ENCODE measurements around the gene FAM72C. TPM values are rescaled to one million over a fixed set of nuclear protein-coding genes. Genes with fewer than 3 reads are reported as not detected.
"Not testable (repeated sequence)": the region's sequence is repeated elsewhere in the genome, so short reads cannot be mapped to it uniquely, and the experiment has no call there.

The FAM72C gene
- polyA plus RNA-seq, 3 donors from 2014 or later, result 0.26 to 0.36 TPM; not detected in 1

DNA sequence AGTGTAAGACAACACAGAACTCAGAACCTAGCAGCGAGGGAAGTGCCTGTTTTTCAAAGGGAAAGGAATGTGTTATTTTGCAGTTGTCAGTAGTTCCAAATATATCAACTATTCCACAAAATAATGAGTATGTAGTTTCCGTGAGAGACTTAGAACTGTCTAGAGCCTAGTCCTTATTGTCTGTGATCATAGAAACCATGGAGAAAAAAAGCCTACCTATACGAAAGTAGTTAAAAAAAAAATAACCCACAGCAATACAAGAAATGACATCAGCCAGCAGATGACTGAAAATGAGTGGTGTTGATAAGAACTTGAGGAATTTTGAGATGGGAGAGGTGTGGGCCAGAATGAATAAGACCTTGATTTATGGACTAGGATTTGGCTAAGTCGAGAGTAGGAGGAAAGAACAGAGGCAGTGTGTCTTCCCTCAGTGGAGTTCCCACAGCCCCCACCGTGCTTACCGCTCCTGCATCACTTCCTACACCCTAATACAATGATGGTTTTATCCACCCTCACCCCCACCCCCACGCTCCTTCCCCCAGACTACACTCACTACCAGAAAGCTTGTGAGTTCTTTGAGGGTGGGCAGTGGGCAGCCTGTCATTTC lies 21.6 kb upstream of the FAM72C start:
- H3K4me1 Mint-ChIP-seq; DNase-seq; H3K9me3 Mint-ChIP-seq; H3K27me3 Mint-ChIP-seq (ENCODE audit: low read depth in 3 of 3); H3K27ac Mint-ChIP-seq; H3K4me3 Mint-ChIP-seq; H3K36me3 Mint-ChIP-seq: not testable (repeated sequence)

DNA sequence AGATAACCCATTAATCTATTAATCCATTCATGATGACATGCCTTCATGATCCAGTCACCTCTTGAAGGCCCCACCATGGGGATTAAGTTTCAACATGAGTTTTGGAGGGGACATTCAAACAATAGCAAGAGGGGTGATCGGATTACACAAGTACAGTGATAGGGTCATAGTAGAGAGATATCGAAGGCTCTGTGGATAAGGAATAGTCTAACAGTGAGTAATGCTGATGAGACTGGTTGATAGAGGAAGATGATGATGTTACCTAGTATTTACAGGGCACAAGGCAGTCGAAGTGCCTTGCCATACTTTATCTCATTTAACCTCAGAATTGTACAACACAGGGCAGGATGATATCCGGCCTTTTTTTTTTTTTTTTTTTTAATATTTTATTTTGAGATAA lies 18.9 kb upstream of the FAM72C start:
- H3K27me3 Mint-ChIP-seq (ENCODE audit: low read depth in 3 of 3); H3K36me3 Mint-ChIP-seq: not testable (repeated sequence)

DNA sequence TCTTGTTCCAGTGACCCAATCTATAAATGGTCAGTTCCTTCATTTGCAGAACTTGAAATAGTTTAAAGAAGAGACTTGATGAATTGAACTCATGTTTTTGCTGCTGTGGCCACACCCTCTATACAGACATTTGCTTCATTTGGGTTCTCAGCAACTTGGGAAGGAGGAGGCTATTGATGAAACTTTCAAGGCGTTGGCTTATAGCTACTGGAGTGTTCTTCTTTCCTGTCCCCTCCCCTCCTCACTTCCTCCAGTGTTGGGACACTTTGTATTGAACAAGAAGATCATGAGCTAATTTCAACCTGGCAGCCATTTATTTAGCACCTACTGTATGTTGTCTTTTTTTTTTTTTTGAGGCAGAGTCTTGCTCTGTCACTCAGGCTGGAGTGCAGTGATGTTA lies 17.9 kb upstream of the FAM72C start:
- not testable (repeated sequence) for H3K27ac Mint-ChIP-seq; H3K4me1 Mint-ChIP-seq; H3K4me3 Mint-ChIP-seq; H3K9me3 Mint-ChIP-seq; H3K36me3 Mint-ChIP-seq; DNase-seq; H3K27me3 Mint-ChIP-seq (ENCODE audit: low read depth in 3 of 3)

More for the DNA sequence above, 18.9 kb upstream of the FAM72C start:
- H3K9me3 Mint-ChIP-seq, DNase-seq, H3K27ac Mint-ChIP-seq, H3K4me1 Mint-ChIP-seq, H3K4me3 Mint-ChIP-seq: not testable (repeated sequence)

DNA sequence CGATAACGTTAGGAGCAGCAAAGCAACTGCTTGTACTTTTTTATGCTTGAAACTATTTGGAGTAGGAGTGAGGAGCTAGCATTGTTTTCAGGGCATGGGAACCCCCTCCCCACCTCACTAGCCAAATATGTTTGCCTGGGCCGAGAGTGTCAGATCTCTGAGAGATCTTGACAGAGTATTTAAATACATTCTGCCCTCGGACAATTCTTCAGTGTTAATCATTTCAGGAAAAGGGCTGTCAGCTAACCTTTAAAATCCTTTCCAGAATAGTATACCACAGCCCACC lies 17.6 kb upstream of the FAM72C start:
- H3K27ac Mint-ChIP-seq; H3K36me3 Mint-ChIP-seq; H3K4me1 Mint-ChIP-seq; DNase-seq; H3K4me3 Mint-ChIP-seq; H3K9me3 Mint-ChIP-seq; H3K27me3 Mint-ChIP-seq (ENCODE audit: low read depth in 3 of 3): not testable (repeated sequence)

DNA sequence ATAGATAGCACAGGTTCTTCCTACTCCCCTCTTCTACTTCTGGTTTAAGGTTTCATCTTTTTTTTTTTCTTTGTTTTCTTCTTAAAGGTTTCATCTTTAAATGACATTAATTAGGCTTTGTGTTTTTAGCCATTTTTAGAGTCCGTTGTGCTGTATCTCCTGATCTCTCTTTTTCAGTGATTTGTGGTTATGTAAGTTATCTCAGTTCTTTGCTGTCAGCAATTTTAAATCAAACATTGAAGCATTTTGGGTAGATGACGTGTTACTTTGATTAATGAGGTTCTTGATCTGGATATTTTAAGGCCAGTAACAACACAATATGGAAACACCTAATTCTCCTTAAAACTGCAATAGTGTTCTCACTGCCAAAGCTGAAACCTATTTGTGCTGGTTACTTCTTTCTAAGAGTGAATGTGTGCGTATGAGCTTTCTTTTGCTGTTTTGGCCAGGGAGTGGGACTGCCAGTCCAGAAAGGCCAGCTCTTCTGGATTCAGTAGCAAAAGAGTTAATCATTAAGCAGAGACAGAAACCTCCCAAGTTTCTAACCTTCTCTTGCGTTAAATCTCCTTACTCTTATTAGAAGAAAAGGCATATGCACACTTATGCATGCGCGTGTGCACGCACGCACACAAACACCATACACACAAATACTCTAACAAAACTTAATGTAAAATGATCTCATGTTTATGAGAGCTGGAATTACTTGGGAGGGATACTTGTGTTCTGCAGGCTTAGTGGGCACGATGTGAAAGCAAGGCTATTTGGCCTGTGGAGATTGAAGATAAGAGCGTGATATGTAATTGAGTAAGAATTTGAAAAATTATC lies 17.0 kb upstream of the FAM72C start:
- H3K9me3 Mint-ChIP-seq; H3K27me3 Mint-ChIP-seq (ENCODE audit: low read depth in 3 of 3); DNase-seq; H3K4me1 Mint-ChIP-seq; H3K27ac Mint-ChIP-seq; H3K4me3 Mint-ChIP-seq; H3K36me3 Mint-ChIP-seq: not testable (repeated sequence)

DNA sequence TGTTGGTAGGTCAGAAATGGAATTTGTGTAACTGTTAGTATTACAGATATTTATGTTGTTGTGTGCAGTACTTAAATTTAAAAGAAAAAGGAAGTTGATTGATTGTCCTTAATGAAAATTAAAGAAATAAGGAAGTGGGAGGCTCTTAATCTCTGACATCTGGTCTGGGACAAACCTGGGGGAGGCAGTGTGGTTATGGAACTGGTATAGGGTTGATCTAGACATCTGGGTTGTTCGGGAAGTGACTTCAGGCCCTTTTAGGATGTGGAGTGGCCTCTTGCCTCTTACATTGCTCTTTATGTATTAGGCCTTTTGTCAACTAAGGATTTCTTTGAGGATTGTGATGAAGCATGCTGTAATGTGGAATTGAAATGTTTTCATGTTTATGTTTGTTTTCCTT lies 16.1 kb upstream of the FAM72C start:
- not testable (repeated sequence) for H3K4me3 Mint-ChIP-seq; H3K4me1 Mint-ChIP-seq; H3K36me3 Mint-ChIP-seq; DNase-seq; H3K27ac Mint-ChIP-seq; H3K27me3 Mint-ChIP-seq (ENCODE audit: low read depth in 3 of 3); H3K9me3 Mint-ChIP-seq

DNA sequence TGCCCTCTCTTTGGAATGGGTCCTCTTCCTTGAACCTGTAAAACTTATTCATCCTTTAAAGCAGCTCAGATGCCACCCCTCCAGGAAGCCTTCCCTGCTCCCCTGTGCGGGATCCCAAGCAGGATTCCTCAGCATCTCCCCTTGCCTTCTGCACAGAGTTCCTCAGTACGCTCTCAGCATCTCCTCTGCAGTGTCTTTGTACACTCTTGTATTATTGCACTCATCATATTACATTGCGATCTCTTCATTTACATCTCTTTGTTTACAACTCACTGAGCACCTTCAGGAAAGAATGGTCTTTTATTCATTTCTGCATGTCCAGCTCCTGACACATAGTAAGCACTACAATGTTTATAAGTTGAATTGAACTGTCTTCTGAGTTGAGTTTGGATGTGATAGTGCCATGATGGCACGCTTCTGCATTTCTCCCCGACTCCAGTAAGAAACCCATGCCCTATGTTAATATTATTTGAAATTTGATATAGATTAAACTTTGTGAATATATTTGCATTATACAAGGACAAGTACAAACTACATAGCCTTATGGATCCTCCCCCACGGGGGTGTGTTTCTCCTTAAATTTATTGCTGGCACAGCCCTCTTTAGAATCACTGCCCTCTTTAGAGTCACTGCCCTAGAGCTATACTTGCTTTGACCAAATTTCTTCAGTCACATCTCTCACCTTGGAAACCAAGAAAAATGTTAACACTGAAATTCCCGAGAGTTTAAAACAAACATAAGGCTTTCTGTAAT lies 13.1 kb upstream of the FAM72C start:
- H3K27me3 Mint-ChIP-seq (ENCODE audit: low read depth in 3 of 3); H3K4me1 Mint-ChIP-seq; H3K27ac Mint-ChIP-seq; H3K4me3 Mint-ChIP-seq; H3K9me3 Mint-ChIP-seq; H3K36me3 Mint-ChIP-seq; DNase-seq: not testable (repeated sequence)

DNA sequence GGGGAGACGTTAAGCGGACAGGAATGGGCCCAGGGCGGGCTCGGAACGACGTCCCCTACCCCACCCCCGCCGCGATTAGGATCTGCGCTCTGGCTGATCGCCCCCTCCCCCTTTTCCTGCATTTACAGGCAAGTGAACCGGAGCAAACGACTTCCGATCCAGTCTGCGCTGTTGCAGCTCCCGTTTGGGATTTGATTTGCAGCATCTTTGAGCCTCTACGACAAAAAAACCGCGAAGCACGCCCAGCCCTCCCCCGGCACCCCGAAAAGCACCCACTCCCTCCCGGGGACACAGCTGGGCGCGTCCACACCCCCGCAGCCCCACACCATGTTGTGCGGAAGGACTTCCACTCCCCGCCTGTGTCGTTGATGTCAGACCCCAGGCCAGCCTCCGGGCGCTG lies 2.6 kb upstream of the FAM72C start:
- peak overlapping the region in 3 of 5 donors; percentile 66 to 82 (median 79) for H3K4me3 Mint-ChIP-seq
- H3K27ac Mint-ChIP-seq; H3K9me3 Mint-ChIP-seq; H3K4me1 Mint-ChIP-seq; H3K36me3 Mint-ChIP-seq; H3K27me3 Mint-ChIP-seq (ENCODE audit: low read depth in 3 of 3): not testable (repeated sequence)
- peak in 1 of 3 donors; percentile 6 for DNase-seq

DNA sequence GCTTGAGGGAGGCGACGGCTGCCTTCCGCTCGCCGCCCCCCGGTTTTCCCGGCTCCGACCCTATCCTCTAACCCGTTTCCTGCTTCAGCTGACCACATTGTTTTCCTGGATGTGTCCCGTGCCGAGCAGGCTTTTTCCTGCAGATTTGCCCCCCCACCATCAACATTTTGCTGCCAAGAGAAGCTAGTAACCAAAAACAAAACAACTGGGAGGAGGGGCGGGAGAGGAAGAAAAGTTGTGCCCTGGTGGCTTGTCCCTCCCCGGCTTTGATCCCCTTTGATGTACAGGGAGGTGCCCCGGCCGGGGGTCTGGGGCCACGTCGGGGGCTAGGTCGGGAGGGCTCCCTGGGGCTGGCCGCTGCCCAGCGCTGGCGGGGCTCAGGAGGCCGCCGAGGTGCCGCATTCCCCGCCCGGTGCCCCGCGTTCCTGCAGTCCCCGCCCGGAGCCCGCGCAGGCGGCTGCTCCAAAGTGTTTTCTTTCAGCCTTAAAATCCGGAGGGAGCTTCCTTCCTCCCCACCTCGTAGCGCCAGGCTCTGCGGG lies 2.2 kb upstream of the FAM72C start:
- H3K27me3 Mint-ChIP-seq (ENCODE audit: low read depth in 3 of 3); H3K4me1 Mint-ChIP-seq; DNase-seq; H3K36me3 Mint-ChIP-seq; H3K27ac Mint-ChIP-seq; H3K9me3 Mint-ChIP-seq: not testable (repeated sequence)
- H3K4me3 Mint-ChIP-seq, result peak overlapping the region; percentile 85 to 94 (median 90)

DNA sequence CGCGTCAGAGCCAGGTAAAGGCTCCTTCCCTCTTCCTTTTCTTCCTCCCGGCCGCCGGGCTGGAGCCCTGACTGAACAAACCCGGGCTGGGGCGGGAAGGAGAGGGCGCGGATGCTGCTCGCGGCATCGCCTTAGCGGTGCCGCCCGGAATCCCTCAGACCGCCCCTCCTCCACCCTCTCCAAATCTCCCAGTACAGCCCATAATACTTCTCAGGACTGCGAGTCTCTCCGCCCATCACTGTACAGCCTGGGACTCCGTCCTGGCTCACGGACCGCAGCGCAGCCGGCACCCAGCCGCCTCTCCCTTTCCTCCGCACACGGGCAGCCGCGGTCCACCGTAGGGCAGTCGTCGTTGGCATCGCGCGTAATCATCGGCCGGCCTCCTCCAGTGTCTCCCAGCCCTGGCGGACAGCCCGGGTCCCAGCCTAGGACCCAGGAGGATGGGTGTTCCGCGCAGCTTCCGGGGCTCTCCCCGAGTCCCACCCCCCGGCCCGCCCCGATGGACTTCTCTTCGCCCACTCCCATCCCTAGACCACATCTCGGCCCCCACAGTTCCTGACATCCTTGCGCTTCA lies 1.1 kb upstream of the FAM72C start:
- not testable (repeated sequence) for H3K9me3 Mint-ChIP-seq; H3K4me3 Mint-ChIP-seq; H3K36me3 Mint-ChIP-seq; H3K27me3 Mint-ChIP-seq (ENCODE audit: low read depth in 3 of 3); H3K4me1 Mint-ChIP-seq; H3K27ac Mint-ChIP-seq; DNase-seq

DNA sequence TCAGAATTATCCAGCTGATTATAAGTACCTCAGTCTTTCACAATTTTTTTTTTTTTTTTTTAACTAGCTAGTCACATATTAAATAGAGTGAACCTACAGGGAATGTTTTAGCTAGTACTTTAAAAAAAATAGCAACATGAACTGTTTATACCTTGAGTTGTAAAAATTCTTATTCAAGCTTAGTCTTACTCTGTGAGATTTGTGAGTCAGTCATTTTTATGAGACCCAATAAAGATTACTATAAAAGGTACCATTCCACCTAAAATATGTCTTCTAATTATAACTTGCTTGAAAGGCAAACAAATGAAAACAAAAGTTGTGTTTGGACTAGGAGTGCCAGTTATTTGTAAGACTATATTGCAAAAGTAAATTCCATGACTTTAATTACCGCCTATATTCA lies 5.9 kb downstream of the FAM72C start:
- not testable (repeated sequence) for H3K27me3 Mint-ChIP-seq (ENCODE audit: low read depth in 3 of 3); DNase-seq; H3K36me3 Mint-ChIP-seq; H3K4me3 Mint-ChIP-seq; H3K27ac Mint-ChIP-seq; H3K4me1 Mint-ChIP-seq; H3K9me3 Mint-ChIP-seq

DNA sequence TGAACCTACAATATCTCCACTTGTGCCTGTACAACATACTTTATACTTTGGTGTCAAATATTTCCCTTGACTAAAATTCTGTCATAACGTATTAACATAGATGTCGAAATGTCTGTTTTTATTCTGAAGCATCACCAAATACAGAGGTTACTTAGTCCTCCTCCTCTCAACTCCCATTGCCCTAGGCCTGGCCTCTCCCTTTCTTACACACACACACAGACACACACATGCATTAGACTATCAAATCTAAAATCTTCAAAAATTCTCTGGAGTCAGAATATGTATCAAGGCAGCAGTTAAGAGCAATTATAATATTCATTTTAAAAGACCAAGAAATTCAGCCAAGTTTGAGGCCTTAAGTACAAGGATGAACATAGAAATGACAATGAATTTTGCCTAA lies 7.5 kb downstream of the FAM72C start:
- not testable (repeated sequence) for H3K4me1 Mint-ChIP-seq; H3K36me3 Mint-ChIP-seq; H3K27me3 Mint-ChIP-seq (ENCODE audit: low read depth in 3 of 3); H3K27ac Mint-ChIP-seq; H3K4me3 Mint-ChIP-seq; DNase-seq; H3K9me3 Mint-ChIP-seq

DNA sequence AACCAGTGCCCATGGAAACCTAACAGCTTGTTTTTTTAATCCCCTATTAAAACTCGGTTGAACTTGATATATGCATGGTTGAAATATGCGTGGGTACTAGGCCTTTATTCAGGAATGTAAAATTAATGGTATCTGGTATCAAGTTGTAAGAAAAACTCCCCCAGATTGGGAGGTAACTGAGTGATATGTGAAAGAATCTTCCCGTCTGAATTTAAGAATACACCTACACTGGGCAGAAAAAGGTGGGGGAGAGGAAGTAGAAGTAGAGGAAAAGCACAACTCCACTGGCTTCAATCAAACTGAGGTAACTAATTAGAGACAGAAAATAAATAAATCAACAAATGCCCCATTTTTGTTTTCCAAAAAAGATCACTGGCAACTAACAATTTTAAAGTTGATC lies 15.9 kb downstream of the FAM72C start:
- not testable (repeated sequence) for H3K4me3 Mint-ChIP-seq; H3K27ac Mint-ChIP-seq; H3K4me1 Mint-ChIP-seq; H3K27me3 Mint-ChIP-seq (ENCODE audit: low read depth in 3 of 3); DNase-seq; H3K9me3 Mint-ChIP-seq; H3K36me3 Mint-ChIP-seq

DNA sequence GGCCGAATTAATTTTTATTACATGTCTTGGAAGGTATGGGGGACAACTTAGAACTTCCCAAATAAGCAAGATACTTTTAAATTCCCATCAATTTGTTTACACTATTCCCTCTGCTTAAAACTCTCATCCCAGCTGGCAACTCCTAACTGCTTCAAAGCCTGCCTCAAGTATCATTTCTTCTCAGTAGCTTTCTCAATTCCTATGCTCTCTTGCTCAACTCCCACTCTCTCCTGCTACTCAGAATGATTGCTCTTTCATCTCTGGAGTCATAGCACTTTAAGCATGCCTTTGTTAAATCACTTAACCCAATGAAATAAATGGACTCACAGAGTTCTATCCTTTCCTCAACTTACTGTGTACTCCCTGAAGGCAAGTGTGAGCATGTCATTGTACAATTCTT lies 18.9 kb downstream of the FAM72C start:
- not testable (repeated sequence) for H3K36me3 Mint-ChIP-seq

More for the DNA sequence above, 18.9 kb downstream of the FAM72C start:
- H3K27me3 Mint-ChIP-seq (ENCODE audit: low read depth in 3 of 3); H3K27ac Mint-ChIP-seq; H3K4me3 Mint-ChIP-seq; DNase-seq; H3K4me1 Mint-ChIP-seq; H3K9me3 Mint-ChIP-seq: not testable (repeated sequence)
